ENCODE data around the gene GTF2B.
"Not testable (repeated sequence)": the region's sequence is repeated elsewhere in the genome, so short reads cannot be mapped to it uniquely, and the experiment has no call there.

The GTF2B gene

DNA sequence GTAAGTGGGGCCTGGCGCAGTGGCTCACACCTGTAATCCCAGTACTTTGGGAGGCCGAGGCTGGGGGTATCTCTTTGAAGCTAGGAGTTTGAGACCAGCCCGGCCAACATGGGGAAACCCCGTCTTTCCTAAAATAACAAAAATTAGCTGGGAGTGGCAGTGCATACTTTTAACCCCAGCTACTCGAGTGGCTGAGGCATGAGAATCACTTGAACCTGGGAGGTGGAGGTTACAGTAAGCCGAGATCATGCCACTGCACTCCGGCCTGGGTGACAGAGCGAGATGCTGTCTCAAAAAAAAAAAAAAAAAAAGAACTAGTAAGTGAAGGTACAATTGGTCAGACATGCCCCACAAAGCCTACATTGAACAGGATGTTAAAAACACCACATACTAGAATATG lies 10.7 kb downstream of the GTF2B start:
- ATAC-seq, result not testable (repeated sequence)

DNA sequence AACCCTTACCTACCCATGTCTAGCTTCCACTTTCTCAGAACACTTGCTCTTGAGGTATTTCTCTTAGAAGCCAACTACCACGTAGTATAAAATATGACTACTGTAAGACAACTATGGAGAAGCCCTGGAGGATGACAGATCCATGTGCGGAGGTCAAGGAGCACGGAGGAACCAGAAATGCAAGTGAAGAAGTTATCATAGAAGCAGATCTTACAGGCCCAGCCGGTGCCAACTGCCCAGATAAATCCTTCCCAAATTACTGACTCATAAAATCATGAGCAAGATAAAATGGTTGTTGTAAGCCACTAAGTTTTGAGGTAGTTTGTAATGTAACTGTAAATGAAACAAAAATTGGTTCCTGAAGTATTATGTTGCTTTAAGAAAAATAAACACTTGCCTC lies 12.6 kb downstream of the GTF2B start:
- no peak for ATAC-seq

DNA sequence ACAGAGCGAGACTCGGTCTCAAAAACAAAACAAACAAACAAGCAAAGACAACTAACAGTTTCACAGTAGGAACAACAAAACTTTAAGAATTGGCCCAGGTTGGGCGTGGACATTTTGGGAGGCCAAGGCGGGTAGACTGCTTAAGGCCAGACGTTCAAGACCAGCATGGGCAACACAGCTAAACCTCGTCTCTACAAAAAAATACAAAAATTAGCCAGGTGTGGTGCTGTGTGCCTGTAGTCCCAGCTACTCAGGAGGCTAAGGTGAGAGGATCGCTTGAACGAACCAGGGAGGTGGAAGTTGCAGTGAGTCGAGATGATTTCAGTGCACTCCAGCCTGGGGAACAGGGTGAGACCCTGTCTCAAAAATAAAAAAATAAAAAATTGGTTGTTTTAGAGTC lies 13.5 kb downstream of the GTF2B start:
- no peak for ATAC-seq

DNA sequence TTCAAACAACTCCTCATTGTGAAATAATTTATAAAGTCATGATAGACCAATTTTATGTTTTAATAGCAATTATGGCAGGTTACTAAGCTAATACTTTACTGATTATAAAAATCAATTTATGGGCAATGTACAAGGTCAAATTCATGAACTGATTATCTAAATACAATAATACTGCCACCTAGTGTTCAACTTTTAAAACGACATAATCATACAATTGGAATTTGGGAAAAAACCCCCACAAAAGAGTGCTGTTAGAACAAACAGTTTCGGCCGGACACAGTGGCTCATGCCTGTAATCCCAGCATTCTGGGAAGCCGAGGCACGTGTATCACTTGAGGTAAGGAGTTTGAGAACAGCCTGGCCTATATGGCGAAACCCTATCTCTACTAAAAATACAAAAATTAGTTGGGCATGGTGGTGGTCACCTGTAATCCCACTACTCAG lies 14.0 kb downstream of the GTF2B start:
- ATAC-seq, result no peak

DNA sequence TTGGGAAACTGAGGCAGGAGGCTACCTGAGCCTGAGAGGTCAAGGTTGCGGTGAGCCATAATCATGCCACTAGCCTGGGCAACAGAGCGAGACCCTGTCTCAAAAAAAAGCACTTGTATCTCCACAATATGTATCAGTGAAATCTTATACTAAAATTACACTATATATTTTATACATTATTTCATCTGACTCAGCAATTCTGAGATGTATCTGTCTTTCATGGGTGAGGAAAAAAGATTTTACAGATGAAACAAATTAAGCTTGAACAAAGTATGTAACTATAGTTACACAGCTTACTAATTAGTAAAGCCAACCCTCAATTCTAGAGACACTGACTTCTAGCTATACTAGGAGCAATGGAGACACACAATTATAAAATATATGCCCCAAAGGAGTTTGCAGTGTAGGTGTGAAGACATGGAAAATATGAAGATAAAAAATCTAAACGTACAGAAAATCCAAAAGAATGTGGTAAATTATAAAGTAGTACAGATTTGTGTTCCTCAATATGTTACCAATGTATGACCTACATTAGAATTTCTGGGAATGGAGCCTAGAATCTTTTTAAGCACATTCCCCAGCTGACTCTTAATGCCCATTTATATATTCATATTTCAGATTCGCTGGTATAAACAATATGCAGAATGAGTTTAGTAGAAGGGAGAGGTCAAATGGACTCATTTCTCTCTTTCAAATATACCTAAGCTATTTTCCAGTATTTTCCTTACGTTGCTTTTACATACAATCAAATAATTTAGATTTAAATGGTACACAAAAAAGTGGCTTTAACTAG lies 14.6 kb downstream of the GTF2B start:
- ATAC-seq, result no peak

DNA sequence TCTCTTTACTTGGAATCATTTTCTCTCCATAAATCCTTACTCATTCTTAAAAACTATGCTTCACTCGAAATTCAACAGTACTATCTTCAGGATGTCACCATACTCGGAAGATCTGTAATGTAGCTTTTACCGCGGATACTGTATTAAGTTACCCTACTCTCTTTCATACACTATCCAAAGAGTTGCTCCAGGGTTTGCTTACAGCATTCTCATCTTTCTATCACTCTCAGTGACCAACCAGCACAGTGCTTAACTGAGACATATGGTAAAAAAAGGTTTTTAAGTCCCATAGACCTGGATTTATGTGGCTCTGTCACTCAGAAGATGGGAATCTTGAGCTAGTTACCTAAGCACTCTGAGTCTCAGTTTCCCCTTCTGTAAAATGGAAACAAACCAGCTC lies 15.8 kb downstream of the GTF2B start:
- no peak for ATAC-seq

DNA sequence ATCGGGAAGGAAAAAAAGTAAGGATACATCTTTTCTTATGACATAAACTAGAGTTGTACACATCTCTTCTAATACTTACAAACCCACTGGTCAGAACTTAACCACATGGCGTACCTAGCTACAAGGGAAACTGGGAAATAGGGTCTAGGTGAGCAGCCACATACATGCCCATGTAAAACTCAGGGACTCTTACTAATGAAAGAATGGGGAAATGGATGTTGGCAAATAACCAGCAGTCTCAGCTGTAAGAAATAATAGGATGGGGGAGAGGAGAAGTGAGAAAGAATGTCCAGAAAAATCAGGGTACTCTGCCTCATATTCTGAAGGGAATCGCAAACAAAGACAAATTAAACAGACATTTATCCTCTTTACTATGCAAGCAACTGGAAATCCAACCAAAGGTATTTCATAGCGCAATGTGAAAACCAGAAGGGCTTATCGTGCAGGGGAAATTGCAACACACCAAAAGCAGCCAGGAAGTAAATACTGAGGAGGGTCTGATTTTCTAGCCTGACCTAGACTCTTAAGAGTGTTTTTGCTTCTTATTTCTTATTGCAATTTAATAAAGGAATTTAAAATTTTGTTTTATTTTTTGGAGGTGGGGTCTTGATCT lies 17.5 kb downstream of the GTF2B start:
- ATAC-seq, result no peak

DNA sequence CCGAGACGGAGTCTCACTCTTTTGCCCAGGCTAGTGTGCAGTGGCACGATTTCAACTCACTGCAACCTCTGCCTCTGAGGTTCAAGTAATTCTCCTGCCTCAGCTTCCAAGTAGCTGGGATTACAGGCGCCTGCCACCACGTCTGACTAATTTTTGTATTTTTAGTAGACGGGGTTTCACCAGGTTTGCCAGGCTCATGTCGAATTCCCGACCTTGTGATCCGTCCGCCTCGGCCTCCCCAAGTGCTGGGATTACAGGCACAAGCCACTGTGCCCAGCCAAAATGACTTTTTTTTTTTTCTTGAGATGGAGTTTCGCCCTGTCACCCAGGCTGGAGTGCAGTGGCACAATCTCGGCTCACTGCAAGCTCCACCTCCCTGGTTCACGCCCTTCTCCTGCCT lies 21.7 kb downstream of the GTF2B start:
- not testable (repeated sequence) for ATAC-seq

DNA sequence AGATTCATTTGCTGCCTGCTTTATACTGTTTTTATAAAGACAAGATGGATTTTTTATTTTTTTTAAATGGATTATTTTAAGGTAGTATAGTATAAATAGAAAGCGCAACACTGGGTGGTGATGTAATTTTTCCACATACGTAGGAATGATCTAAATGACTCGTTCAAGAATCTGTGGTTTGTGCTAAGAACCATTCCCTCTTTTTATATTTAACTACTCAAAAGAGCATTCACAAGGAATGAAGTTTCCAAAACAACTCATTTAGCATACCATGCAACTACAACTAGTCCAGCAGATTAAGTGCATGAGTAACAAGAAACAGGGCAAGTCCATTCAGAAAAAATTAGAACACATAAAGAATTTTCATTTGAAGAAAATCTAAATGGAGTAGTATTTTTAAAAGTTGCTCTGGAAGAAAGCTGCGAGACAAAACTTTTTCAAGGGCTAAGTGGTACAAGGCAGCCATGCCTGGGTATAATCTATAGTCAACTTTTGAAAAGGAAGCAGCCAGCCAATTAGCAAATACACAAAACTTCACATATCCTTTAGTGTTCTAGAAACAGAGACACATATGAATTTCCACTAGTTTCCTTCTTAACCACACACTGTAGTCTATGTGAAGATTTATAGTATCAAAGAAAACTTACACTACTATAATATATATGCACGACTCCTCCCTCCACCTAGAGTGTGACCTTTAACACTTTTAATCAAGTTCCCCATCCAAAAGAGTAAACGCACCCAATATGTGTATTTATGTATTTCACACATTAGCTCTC lies 23.4 kb downstream of the GTF2B start:
- ATAC-seq, result peak; percentile 65 to 74

DNA sequence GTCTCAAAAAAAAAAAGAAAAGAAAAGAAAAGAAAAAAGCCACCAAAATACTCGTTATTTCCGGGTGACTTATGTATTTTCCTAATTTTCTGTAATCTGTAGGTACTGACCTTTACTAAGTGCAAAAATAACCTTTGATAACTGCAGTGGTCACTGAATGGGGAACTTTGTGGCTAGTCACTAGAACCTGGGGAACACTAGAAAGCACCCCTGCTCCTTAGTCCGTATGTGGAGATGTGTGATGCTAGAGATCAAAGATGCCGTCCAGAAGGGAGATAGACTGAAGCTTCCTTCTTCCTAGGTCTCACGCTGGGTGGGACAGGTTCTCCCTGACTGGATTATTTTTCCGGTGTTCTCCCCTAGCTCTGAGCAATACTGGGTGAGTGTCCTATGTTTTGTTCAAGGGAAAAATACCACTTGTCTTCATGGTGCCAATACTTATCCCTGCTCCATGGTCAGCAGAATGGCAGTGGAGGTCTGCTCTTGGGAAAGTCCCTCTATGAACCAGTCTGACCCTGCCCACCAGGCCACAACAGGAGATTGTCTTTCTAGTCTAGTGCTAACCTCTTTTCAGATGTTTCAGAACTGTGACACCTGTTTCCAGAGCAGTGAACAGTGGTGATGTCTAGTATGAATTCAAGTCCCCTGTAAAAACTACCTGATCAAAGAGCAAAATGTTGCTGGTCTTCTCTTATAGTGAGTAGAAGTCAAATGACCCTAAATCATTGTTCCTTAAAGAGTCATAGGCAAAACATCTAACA lies 39.9 kb downstream of the GTF2B start:
- ATAC-seq, result no peak

DNA sequence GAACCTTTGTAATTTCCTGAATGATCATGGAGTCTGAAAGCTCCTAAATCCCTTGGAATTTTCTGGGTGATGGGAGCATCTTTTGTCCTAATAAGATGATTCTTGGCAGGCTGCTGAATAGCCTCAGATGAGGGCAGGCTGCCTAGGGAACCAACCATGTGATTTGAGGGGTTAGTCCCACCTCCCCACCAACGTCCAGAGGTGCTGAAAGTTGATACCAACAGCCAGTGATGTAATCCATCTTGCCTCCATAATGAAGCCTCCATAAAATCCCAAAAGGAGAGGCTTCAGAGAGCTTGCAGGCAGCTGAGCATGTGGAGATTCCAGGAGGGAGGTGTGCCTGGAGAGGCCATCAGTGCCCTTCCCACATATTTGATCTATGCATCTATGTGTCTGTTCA lies 43.7 kb downstream of the GTF2B start:
- no peak for ATAC-seq

DNA sequence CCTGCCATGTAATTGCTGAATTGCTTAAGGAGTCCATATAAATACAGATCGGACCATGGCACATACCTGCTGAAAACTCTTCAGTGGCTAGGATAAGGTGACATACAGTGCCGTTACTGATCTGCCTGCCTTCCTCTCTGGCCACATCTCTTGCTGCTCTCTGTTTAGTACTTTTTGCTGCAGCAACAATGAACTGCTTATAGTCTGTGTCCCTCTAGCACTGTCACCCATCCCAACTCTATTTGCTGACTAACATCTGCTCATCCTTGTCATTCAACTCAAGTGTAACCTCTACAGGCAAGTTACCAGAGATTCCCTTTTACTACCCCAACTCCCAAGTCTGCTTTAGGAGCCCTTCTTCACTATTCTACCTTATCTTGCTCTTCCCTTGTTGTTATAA lies 65.6 kb downstream of the GTF2B start:
- no peak for ATAC-seq

DNA sequence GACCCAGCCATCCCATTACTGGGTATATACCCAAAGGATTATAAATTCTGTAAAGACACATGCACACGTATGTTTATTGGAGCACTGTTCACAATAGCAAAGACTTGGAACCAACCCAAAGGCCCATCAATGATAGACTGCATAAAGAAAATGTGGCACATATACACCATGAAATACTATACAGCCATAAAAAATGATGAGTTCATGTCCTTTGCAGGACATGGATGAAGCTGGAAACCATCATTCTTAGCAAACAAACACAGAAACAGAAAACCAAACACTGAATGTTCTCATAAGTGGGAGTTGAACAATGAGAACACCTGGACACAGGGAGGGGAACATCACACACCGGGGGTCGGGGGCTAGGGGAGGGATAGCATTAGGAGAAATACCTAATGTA lies 71.7 kb downstream of the GTF2B start:
- not testable (repeated sequence) for ATAC-seq

DNA sequence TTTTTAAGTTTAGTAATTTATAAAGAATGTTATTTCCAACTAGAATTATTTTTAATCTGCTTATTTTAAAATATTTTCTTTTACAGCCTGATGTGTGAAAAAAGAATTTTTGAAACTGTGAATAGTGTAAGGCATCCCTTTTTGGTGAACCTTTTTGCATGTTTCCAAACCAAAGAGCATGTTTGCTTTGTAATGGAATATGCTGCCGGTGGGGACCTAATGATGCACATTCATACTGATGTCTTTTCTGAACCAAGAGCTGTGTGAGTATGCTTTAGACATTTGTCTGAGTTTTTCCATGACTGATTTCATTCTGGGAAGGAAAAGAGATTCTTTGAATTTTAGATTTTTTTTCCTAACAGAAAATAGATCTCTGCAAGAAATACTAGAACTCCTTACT lies 77.9 kb downstream of the GTF2B start:
- no peak for ATAC-seq

DNA sequence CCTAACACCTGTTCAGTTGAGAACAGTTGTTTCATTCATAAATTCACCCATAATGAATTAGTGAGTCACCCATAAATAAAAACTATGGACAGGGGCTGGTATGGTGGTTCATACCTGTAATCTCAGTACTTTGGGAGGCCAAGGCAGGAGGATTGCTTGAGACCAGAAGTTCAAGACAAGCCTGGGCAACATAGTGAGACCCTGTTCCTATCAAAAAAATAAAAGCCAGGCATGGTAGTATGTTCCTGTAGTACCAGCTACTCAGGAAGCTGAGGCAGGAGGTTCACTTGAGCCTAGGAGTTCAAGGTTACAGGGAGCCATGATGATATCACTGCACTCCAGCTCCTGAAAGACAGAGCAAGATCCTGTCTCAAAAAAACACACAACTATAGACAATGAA lies 79.0 kb downstream of the GTF2B start:
- no peak for ATAC-seq

DNA sequence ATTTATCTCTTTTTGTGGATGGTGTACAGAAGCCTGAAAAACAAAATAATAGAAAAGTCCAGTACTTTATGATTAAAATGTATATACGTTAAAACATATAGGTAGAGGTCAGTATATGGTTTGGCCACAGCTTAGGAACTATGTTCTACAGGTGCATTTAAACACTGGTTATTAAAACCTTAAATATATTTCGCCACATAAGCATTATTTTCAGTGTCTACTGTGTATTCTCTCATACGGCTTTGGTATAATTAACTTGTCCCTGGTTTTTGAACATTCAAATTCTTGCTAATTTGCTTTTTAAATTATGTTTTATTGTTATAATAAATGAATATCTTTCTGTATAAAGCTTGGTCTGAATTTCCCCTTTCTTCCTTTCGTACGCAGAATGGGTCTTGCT lies 87.9 kb downstream of the GTF2B start:
- ATAC-seq, result no peak

DNA sequence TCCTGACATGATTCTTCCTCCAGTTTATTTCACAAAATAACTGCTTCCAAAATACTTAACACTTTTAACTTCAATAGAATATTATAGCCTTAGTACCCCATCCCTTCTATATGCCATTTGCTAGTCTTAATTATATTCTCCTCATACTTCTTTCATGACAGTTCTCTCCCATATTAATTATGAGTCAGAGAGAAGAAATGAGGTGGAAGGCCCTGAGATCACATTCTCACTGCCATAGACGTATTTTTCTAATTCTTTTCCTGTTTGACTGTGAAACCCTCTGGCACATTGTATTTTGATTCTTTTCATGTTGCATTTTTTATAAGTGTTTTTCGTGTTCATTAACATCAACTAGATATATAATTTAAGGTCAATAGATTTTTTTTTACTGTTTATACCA lies 88.4 kb downstream of the GTF2B start:
- ATAC-seq, result no peak
